Medulla oblongata (tissue), 1 donor: ENCODE data around the gene TAS2R5.
A peak's percentile ranks its signal among the peaks of the same experiment; 100 is the strongest.
"Not testable (repeated sequence)": the region's sequence is repeated elsewhere in the genome, so short reads cannot be mapped to it uniquely, and the experiment has no call there.

Experiments
- DNase-seq: peaks from one replicate; pipeline ENCODE4 v3.0.0-alpha.2; 2015; ENCODE audit errors: extremely low spot score

Gene TAS2R5, protein sequence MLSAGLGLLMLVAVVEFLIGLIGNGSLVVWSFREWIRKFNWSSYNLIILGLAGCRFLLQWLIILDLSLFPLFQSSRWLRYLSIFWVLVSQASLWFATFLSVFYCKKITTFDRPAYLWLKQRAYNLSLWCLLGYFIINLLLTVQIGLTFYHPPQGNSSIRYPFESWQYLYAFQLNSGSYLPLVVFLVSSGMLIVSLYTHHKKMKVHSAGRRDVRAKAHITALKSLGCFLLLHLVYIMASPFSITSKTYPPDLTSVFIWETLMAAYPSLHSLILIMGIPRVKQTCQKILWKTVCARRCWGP

DNA sequence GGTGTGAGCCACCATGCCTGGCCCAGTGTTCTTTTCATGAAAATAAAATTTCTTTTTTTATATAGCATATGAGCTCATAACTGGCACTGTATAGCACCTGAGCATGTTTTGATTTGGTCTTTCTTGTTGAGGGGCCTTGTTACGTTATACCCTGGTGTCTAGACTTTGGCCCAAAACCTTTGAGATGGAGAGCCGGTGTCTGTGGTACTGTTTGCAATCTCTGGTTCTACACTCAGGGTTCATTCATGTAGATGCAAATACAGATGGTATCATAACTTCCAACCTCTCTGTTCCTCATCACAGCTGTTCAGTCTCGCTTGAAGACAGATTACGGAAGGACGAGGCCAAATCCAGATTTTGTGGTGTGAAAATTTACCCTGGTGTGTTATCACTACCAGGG, at the start of gene TAS2R5:
TAS2R5 (plus strand) TSS at position 301 of the 400 bp plus-strand sequence. CDS start 145 bp downstream, outside the sequence.
- no peak for DNase-seq

DNA sequence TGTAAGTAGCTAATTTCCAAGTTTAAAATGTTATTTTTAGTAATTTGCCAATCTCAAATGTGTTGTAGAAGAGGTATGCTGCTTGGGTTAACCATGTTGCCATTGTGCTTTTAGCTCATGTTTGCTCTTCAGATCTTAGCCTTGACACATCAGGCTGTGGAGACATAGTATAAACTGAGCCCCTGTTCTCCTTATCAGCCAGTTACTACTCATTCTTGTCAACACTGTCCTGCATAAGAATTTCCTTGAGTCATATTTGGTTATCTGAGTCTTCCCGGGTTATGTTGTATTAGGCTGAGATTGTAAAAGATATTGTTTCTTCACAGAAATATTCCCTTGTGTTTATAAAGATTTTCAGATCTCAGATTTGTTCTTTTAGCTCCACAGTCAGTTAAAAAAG, 47.8 kb upstream of the TAS2R5 start:
- no peak for DNase-seq

DNA sequence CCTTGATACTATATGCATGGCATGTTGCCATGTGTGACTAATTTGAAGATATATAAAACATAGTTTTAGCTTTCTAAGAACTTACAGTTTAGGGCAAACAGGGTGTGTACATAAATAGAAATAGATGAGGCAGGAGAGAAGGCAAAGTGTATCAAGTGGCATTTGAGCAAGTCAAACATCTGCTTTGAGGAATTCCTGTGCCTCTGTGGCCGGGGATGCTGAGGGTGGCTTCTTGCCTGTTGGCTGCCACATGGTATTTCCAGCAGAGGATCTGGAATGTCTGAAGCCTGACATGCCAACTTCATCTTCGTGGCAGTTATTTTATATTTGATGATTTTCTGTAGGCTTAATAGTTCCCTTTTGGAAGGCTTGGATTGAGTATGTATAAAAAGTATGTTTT, 45.9 kb upstream of the TAS2R5 start:
- no peak for DNase-seq

DNA sequence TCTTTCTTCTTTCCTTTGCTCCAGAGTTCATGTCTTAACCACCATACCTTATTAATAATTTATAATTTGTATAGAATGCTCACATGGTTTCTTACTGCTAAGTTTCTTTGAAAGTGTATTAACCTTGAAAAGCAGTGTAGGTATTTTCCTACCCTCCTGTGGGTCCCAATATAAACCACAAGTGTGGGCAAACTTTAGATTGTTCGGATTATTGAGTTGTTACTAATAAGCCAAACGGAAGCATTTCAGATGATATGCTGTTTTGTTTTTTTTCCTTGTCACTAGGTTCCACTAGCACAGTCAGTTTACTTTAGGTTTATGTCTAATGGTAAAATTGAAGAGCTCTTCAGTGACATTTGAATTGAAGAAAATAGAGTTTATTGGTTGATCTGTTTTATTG, 41.6 kb upstream of the TAS2R5 start:
- no peak for DNase-seq

DNA sequence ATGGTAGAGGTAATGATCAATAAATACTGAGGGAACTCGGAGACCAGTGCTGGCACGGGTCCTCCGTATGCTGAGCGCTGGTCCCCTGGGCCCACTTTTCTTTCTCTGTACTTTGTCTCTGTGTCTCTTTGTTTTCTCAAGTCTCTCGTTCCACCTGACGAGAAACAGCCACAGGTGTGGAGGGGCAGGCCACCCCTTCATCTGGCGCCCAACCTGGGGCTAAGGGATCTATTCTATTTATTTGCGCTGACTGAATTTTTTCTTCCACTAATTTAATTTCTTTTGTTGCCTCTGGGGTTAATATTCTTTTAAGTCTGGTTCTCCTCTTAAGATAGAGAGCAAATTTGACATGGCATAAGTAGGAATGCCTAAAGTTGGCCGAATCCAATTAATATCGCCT, 38.1 kb upstream of the TAS2R5 start:
- DNase-seq, result not testable (repeated sequence)

DNA sequence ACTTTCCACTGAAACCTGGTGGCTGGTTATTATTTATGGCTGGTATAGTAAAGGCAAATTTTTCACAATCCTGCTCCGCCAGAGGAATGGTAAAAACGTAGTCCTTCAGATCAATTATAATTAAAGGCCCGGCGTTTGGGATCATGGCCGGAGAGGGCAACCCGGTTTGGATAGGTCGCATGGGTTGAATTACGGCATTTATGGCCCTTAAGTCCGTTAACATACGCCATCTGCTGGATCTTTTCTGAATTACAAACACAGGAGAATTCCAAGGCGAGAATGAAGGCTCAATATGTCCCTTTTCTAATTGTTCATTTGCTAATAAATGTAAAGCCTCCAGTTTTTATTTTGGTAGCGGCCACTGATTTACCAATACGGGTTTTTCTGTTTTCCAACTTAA, 37.4 kb upstream of the TAS2R5 start:
- no peak for DNase-seq

DNA sequence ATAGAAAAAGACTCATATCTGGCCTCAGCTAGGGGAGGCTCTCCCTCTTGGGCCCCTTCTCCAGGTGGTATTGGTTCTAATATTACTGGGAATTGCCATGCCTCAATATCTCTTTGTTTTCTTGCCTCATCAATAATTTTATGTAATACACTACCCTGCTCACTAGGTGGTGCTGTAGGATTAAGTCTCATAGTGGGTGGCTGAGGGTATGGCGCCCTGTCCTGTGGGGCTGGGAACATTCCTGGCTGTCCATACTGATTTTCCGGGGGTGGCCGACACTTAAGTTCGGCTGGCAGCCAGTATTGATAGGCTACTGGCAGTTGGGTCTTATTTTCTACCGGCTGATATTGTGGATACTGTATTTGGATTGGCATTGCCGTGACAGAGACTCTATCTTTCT, 35.1 kb upstream of the TAS2R5 start:
- peak; percentile 13 for DNase-seq

DNA sequence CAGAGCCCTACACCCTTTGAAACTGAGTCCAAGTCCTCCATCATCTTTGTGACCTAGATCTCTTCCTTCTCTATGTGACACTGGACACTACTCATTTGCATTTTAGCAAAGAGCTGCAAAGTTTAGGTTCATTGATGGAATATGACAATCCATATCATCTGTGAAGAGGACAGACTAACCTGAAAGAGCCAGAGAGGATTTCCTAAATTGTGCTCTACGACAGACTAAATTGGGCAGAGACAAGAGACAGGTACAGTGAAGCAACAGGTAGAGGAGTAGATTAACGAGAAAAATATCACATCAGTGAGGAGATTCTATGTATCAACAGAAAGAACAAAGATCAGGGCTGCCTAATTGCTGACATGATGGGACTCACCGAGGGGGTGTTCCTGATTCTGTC, 26.2 kb upstream of the TAS2R5 start, which contains the start of gene TAS2R3:
TAS2R3 (plus strand) TSS at position 301 of the 400 bp plus-strand sequence; CDS start at position 363, 62 bp downstream.
- DNase-seq, result no peak

DNA sequence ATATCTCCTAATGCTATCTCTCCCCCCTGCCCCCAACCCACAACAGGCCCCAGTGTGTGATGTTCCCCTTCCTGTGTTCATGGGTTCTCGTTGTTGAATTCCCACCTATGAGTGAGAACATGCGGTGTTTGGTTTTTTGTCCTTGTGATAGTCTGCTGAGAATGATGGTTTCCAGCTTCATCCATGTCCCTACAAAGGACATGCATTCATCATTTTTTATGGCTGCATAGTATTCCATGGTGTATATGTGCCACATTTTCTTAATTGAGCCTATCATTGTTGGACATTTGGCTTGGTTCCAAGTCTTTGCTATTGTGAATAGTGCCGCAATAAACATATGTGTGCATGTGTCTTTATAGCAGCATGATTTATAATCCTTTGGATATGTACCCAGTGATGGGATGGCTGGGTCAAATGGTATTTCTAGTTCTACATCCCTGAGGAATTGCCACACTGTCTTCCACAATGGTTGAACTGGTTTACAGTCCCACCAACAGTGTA, 19.9 kb upstream of the TAS2R5 start:
- DNase-seq, result not testable (repeated sequence)

DNA sequence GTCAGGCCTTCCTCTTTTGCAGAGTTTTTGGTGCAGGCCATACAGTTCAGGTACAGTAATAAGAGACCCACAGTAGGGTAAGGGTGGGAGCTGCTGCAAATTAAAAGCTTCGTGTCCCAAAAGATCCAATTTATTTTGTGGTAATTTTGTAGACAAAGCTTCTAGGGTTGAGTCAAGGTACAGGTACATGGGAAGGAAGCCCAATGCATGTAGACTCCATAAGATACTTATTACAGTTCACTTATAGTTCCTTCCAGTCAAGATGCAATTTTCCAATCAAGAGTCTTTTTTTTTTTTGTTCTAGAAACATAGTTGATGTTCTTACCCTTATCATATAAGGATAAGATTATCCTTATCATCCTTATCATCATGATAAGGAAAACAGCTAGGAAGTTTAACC, 13.6 kb upstream of the TAS2R5 start, which contains the start of gene TAS2R4:
TAS2R4 (plus strand) TSS at position 301 of the 400 bp plus-strand sequence. CDS start 1,815 bp downstream, outside the sequence.
- DNase-seq, result no peak

DNA sequence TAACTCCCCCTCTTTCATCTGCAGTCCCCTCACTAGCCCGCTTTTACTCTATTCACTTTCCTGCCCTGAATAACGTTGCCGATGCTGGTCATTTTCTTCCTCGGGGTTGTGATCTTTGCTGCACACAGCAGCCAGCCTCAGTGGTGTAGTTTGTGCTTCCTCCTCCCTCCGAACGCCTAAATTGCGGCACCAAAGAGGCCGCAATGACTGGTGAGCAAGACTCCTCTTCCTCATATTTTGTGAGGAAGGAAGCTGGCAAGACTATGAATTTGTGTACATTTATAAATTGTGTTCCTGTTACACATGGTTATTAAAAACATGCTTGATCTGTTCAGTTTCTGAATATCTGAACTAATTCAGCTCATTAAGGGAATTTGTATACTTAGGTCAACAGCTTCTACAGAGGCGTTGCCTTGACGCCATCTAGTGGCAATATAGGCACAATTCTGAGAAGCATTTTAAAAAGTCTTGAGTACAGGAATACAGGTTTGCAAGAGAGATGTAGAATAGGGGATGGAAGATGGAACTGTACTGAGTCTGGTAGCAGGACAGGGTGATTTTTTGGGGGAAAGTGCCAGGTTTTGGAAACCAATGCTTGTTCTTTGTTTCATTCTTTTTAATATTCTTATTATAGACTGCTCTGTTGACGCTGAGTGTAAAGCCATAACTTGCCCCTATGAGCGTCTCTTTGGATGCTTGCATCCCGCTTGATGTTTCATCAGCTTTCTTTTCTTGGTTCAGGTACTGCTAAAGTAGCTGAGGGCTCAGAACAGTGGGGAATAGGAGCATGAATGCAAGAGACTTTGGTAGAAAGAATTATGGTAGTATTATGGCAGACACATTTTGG, 4.1 kb upstream of the TAS2R5 start:
- DNase-seq, result peak; percentile 80

DNA sequence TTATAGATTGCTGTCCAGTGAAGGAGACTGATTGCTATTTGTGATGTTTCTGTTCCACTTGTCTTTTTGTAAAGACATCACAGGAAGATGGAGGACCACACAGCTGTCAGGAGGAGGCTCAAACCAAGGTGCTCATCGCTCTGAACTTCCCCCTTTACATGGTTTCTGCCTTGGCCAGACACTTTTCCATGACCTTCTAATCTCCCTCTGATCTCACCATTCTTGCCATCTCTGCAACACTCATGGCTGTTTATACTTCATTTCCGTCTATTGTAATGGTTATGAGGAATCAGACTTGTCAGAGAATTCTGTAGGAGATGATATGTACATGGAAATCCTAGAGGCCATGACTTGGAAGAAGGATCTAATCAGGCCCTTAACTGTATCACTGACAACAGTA, 1.7 kb upstream of the TAS2R5 start:
- DNase-seq, result no peak

DNA sequence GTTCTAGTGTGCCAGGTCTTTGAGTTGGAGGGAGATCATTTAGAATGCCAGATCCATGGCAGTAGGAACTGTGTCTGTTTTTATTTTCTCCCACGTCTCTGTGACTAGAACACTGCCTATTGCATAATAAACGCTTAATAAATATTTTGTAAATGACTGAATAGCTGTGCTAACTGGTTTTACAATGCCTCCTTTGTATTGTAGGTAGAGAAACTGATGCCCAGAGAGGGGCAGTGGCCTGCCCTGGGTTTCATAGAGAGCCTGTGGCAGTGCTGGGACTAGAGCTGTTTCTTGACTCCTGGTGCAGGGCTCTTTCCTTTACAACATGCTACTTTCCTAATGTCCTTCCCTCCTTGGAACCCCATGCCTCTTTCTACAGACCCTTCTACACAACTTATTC, 2.5 kb downstream of the TAS2R5 start:
- no peak for DNase-seq

DNA sequence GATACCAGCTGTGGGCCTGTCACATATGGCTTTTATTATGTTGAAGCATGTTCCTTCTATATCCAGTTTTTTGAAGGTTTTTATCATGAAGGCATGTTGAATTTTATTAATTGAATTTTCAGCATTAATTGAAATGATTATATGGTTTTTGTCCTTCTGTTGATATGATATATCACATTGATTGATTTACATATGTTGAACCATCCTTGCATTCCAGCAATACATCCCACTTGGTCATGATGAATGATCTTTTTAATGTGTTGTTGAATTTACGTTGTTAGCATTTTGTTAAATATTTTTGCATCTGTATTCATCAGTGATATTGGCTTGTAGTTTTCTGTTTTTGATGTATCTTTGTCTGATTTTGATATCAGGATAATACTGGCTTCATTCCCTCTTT, 30.1 kb downstream of the TAS2R5 start:
- no peak for DNase-seq

DNA sequence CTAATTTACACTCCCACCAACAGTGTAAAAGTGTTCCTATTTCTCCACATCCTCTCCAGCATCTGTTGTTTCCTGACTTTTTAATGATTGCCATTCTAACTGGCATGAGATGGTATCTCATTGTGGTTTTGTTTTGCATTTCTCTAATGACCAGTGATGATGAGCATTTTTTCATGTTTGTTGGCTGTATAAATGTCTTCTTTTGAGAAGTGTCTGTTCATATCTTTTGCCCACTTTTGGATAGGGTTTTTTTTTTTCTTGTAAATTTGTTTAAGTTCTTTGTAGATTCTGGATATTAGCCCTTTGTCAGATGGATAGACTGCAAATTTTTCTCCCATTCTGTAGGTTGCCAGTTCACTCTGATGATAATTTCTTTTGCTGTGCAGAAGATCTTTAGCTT, 32.4 kb downstream of the TAS2R5 start:
- DNase-seq, result not testable (repeated sequence)

DNA sequence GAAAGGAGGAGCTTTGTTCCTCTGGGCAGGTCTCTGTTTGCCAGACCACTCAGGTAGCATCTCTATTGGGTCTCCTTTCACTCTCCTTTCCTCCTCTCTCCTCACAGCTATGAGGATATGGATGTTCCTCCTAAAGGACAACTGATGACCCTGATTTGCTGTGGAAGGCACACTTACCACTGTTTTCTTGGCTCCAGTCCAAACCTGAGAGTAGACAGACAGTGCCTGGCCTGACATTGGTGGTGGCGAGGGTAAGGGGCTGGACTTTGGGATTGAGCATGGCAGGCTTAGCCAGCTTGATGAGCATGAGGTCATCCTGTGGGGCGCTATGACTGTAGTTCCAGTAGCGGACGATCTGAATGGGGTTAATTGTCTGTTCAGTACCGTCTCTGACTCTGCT, 47.7 kb downstream of the TAS2R5 start:
- no peak for DNase-seq

DNA sequence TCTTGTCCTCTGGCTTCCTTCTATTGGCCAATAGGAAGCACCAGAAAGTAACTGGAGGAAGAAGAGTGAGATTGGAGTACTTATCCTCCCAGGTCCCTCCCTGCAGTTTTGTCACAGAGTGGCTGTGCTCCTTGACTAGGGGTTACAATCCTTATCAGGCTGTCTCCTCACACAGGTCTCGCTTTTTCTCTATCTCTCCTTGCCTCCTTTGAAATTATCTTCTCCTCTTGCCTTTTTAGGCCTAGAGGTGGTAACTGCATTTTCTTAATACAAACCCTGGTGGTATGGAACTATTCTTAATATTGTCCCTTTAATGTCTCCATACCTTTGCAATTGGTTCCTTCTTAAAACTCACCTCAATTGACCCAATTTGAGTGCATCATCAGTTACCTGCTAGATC, 48.6 kb downstream of the TAS2R5 start:
- DNase-seq, result no peak

DNA sequence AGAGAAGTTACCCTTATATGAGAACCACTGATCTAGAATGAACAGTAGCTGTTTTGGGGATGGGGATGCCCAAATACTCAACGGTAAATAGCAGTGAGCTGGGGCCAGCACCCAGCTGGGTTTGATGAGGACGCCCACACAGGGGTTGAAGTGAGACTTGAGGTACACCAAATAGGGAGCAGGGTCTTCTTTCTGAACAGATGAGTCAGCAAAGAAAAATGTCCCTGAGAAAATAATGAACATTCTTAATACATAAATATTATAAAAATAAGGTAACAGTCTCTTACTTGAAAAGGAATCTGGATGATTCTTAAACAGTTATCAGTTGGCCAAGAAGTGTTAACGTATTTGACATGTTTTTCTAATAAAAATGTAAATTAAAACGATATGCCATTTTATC, 49.2 kb downstream of the TAS2R5 start:
- no peak for DNase-seq

DNA sequence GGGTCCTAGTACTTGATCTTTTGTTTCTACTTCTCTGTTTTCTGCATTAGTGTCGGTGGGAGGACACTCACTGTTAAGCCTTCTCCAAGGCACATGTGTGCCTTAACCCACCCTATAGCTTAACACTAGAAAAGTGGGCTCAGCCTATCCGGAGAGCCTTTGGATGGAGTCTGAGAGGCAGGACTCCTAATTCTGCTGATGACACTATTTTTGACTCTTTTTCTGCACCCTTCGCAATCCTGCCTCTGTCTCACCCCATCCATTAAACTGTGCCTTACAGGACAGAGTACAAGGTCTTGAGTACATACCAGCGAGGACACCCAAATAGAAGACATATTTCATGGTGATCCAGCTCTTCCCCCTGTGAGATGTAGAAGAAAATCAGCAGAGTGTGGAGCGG, 50.7 kb downstream of the TAS2R5 start:
- DNase-seq, result no peak
